ENCODE measurements around the gene BABAM2.

GRCh38 chr2:28063492-28063962 is 173.0 kb downstream of the BABAM2 start:
- TF ChIP-seq CTCF (IDR thresholded peaks at IDR 0.05 in 4 of 5, conservative IDR thresholded peaks at IDR 0.05 in 1 of 5) (no peak), POLR2A (IDR thresholded peaks at IDR 0.05) (no peak)

Measured in gastrocnemius medialis (tissue), 4 donors.